Fibroblast of upper back skin (primary cell): ENCODE data around the gene ST6GALNAC3.
"Not testable (repeated sequence)": the region's sequence is repeated elsewhere in the genome, so short reads cannot be mapped to it uniquely, and the experiment has no call there.

Source experiments
- DNase-seq: peaks from one replicate; pipeline ENCODE4 v3.0.0-alpha.2; 2013

The ST6GALNAC3 gene

DNA sequence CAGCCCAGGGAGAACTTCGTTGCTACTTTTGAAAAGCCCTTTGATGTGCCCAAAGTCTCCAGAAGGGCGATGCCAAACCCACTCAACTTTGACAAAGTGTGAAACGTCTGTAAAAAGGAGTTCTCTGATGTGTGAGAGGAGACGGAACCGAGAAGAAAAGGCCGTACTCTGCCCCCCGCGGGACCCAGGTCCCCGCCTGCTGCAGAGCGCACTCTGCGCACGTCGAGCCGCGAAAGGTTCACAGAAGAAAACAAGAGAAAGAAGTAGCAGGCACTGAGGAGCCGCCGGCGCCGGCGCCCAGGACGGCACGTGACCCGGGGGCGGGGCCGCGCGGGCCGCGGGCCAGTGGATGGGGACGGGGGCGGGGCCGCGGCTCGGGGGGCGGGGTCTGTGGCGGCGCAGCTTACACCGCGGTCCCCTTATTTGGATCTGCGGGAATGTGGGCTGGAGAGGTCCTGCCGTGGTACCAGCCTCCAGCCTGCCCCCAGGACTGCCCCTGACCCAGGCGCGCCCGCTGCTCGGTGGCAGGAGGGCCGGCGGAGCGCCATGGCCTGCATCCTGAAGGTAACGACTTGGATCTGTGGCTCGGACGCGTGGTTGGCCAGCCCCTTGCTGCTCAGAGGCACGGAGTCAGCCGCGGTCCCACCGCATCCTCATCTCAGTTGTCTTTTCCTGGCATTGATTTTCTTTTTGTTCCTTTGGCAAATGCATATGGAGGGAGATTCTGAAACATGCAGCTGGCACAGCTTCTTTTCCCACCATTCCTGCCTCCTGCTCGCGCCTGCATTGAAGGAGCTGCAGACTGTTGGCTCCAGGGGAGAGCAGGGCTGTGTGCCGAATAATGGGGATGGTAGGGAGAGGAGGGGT is at the start of gene ST6GALNAC3:
TSS of gene ST6GALNAC3 (plus strand) at position 426 of the 867 bp plus-strand sequence.
- DNase-seq: peak; percentile 65

DNA sequence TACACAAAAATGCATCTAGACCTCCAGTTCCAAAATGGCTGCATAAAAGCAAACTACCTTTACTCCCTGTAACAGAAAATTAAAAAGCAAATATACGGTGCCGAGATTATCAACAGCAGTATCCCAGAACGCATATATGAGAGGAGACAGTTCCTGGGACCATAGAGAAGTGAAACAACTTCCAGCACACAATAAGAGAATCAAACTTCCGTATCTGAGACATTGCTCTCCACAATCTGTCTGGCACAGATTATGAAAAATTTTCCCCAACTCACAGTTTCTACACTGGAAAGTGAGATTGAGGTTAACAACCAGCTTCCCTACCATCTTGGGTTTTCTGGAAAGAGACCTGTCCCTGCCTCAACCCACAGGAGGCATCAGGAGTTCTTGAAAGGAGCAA is 47.2 kb upstream of the ST6GALNAC3 start:
- DNase-seq: no peak

DNA sequence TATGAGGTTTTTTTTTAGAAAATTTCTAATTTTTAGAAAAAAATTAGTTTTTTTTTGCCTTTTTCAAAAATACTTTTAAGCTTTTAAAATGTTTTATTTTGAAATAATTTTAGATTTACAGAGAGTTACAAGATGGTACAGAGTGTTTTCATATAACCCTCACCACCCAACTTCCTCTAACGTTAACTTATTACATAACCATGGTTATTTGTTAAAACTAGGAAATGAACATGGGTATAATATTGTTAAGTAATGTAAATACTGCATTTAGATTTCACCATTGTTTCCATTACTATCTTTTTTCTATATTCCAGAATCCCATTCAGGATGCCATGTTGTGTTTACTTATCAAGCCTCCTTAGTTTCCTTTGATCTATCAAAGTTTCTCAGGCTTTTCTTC is 45.2 kb upstream of the ST6GALNAC3 start:
- no peak for DNase-seq

DNA sequence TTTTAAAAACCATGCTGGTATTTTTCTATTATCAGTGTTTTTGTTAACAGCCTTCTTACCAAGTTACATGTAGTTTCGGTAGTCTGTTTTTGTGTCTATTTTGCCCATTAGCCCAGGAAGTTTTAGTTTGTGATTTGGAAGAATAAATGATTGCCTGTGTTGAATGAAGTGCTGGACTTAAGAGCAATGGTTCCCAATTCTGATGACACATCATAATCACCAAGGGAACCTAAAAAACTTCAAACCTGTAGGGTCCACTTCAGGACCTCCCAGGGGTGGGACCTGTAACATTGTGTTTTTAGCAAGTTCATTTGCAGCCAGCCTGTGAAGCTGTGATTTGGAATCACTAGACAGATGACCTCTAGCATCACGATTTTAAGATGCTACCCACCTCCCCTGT is 43.0 kb upstream of the ST6GALNAC3 start:
- no peak for DNase-seq

DNA sequence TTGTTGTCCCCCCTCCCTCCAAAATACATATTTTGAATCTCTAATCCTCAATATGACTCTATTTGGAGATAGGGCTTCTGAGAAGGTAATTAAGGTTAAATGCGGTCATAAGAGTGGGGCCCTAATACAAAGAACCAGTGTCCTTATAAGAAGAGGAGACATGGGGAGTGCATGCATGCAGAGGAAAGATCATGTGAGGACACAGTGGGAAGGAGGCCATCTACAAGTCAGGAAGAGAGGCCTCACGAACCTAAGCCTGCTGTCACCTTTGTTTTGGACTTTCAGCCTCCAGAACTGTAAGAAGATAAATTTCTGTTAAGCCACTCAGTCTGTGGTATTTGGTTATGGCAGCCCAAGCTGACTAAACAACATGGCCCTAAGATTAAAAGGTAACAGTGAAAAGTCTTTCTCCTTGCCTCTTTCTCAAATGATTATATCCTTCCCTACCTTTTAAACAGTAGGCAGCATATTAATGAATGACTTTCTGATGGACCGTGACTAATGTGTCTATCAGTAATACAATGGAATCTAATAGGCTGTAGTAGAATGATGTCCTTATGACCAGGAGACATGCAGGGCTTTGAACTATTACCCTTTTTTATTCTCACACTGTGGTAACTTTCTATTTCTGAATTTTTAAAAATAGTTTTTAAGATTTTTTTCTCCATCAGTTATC is 40.6 kb upstream of the ST6GALNAC3 start:
- DNase-seq: no peak

DNA sequence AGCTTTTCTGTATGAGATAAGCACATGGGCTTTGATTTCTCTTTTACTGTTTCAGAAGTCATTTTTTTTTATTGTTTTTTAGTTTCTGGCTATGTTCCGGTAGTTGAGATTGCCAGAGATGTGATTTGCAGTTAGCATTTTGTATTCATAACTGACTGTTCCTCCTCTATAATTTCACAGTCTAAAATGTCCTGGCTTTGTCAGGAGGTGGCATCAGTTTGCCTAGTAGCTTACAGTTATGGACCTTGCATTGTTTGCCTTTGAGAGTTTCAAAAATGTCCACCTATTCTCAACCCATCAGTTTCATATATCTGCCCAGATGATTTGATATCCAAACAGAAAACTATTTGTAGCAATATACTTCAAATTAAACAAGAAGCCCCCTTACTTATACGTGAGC is 39.5 kb upstream of the ST6GALNAC3 start:
- DNase-seq: peak; percentile 47

DNA sequence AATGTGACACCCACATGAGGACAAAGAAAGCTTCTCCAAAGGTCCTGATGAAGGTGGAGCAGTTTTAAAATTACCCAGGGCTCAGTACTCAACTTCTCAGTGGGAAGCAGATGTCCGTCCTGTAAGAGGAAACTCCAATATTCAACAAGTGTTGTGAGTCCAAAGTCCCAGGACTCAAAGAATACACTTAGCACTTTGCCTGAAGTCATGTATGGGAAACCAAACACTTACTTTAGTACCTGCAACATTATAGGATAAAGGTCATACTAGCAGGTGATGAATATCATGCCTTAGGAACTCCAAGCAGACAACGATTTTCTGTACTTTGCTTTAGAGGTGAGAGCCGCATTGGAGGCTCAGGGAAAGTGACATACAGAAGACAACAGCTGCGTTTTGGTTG is 37.2 kb upstream of the ST6GALNAC3 start:
- DNase-seq: no peak

DNA sequence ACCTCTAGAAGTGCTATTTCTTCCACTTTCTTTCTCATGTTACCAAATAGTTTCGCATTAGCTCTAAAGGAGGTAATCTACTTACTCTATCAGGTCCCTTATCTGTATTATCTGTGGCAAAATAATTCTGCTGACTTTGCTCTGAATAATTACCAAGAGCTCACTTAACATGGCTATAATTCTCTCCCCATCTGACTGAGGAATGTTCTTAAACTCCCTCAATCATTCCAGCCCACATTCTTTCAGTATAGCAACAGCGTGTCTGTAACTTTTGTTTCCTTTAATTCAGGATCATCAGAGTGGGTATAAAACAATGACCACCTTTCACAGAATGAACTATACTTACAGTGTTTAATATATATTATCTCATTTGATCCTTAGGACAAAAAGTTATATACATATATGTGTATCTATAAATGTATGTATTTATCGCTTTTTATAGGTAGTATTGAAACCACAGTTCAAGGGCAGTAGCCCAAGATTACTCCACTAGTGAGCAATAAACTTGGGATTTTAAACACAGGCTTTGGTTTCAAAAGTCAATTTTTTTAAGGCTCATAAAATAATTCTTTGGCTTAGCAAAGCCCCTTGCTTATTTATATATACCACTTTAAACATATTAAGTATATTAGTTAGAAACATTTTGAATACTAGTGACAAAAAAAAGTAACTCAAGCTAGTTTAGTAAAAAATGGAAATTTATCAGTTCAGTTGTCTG is 36.1 kb upstream of the ST6GALNAC3 start:
- DNase-seq: peak; percentile 87

DNA sequence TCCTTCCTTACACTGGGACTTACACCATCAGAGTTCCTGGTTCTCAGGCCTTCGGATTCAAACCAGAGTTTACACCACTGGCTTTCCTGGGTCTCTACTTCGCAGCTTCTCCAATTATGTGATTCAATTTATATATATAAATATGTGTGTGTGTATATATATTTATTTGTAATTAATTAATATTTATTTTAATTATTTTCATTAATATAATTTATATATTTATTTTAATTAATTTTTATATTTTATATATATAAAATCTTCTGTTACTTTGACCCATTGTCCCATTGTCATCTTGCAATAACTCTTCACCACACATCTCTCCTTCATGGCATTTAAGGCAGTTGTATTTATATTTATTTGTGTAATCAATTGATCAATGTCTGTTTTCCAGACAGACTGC is 28.4 kb upstream of the ST6GALNAC3 start:
- DNase-seq: no peak

DNA sequence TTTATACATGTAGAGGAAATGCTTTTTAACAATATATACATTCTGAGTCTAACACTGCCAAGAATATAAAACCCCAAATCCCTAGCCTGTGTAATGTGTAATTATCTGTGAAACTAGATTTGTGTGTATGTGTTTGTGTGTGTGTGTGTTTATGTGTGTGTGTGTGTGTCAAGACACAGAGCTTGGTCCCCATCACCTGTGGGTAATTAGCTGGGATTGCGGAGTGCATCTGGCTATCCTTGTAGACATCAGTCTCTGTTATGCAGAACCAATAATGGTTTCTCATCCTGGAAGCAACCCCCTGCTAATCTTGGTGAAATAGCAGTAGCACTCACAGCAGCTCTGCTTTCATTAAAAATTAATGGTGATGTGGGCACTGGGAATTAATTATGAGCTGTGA is 26.3 kb upstream of the ST6GALNAC3 start:
- no peak for DNase-seq

DNA sequence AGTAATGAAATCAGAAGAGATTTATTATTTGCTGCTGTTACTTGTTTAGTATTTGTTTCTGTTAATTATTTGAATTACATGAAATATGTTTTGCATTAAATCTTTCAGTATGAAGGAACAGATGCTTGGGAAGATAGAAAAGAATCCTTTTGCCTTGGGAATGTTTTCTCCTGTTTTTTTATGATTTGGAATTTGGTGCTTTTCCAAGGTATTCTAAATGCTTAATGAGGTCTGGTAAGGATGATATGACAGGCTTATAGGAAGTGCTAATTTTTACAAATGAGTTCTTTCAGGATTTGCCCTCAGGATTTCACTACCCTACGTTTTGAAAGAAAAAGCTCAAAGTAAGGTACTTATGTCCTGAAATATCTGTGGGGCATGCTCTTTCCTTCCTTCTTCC is 25.6 kb upstream of the ST6GALNAC3 start:
- no peak for DNase-seq

DNA sequence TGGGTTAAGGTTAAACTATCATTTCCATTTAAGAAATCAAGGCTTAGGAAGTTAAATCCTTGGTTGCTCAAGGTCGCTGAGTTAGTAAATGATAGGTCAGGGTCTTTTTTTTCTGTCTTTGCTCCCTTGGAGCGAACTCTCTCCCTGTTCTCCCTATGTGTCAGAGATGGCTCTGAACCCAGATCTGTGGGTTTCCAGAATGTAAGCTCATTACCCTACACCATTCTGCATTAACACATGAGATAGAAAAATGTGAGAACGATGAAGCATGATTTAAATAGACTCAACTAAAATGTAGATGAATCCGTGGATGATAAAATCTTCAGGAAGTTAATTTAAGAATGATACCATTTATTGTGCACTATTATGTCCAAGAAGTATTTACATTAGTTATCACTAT is 25.0 kb upstream of the ST6GALNAC3 start:
- no peak for DNase-seq

DNA sequence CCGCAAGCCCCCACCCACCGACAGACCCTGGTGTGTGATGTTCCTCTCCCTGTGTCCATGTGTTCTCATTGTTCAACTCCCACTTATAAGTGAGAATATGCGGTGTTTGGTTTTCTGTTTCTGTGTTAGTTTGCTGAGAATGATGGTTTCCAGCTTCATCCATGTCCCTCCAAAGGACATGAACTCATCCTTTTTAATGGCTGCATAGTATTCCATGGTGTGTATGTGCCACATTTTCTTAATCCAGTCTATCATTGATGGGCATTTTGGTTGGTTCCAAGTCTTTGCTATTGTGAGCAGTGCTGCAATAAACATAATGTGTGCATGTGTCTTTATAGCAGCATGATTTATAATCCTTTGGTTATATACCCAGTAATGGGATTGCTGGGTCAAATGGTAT is 24.5 kb upstream of the ST6GALNAC3 start:
- not testable (repeated sequence) for DNase-seq

DNA sequence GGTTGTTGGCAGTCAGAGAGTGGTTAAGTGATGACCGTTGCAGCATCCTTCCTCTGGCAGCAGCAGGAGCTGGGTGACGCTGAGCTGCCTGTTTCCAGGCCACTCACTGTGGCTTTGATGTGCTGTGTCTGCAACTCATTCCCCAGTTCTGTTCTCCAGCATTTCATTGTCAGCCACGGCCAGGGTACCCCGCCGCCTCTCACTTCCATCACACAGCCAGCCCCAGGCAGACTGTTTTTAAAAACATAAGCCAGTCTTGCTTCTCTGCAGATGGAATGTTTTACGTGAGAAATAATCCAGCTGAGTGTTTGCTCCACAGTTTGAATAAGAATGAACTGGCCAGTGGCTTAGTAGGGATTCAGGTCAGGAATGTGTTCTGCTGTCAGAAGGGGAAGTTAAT is 21.5 kb upstream of the ST6GALNAC3 start:
- peak; percentile 43 for DNase-seq

DNA sequence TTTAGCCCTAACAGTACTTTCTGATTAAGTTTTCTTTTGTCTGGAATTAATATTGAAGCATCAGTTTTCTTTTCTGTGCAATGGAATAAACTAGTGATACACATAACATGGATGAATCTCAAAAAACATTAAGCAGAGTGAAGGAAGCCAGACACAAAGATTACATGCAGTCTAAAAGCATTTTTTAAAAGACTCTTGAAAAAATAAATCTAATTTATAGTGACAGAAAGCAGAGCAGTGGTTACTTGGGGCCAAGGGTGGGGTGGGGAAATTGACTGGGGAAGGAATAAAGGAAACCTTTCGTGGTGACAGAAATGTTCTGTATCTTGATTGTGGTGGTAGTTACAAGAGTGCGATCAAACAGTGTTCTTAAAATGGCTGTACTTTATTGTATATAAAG is 20.2 kb upstream of the ST6GALNAC3 start:
- DNase-seq: no peak

DNA sequence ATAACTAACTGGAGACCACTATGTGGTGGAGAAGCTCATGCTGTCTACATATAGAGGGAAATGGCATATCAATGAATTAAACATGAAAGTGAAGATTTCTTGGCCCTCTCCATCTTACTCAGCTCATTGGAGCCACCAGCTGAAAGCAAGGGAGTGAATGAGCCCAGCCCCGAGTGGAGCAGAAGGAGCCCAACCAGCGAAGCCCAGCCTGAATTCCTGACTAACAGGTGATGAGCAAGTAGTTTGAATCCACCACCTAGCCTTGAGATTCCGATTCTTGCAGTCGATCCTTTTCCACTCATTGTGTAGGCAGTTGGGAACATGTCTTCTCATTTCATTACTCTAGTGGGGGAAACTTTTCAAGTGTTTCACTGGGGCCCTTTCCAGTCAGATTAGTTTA is 18.6 kb upstream of the ST6GALNAC3 start:
- no peak for DNase-seq

DNA sequence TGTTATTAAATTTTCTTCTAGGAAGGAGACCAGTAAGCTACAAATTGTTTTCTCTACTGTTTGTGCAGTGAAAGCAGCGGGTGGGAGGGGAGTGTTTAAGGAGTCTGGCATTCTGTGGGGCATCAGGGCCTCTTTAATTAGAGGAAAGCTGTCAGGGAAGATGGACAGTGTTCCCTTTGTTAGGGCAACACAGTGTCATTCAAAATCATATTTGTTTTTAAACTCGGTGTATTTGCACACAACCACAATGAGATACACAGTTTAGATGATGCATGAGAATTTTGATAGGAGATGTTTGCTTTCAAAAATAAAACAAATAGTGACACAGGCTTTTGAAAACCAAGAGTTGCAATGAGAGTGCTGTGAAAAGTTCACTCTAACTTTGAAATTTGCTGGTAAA is 15.1 kb upstream of the ST6GALNAC3 start:
- DNase-seq: no peak

DNA sequence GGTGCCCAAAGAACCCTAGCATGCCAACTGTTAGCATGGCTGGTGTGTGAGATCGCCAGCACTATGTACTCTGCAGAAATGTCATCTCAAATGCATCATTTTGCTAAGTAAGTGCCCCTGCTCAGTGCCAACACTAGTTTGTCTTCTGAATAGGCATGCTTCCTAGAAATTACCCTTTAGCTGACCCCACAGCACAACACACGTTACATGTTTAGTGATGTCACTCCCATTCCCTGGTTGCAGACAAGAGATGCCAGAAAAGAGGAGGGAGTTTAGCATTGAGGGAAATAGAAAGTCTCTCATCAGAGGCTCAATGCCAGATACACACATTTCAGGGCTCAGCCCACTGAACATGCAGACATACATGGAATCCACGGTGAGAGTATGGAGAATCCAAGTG is 9.3 kb upstream of the ST6GALNAC3 start:
- no peak for DNase-seq

DNA sequence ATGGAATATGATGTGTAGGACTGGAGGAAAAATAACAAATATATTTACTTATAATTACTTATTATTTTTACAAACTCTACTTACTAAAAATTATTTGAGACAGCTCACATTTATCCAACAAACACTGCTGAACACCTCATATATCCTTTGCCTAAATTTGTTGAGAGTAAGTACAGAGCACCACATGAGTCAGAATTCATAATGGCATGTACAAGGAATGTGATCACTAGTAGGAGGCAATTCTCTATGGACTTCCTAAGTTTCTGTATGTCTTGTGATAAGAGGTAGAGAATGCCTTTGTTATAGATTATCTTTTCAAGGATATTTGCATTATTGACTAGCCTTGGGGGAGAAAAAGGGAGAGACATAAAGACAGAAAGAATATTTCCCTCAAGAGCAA is 8.2 kb upstream of the ST6GALNAC3 start:
- peak; percentile 53 for DNase-seq

DNA sequence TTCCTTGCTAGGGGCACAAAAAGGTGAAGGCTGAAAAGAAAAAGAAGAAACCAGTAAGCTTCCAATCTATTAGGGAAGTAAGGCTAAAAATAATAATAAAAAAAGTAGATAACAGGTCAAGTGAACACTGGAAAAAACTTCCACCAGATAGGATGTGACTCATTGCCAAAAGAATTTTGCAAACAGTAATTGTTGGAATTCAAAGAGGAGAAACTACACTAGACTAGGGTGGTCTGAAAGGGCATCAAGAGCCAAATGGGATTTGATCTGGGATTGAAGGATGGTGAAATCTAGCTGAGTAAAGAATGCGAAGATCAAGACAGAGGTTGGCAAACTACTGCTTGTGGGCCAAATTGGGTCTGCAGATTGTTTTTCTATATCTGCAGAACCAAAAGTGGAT is 6.0 kb upstream of the ST6GALNAC3 start:
- peak; percentile 71 for DNase-seq

DNA sequence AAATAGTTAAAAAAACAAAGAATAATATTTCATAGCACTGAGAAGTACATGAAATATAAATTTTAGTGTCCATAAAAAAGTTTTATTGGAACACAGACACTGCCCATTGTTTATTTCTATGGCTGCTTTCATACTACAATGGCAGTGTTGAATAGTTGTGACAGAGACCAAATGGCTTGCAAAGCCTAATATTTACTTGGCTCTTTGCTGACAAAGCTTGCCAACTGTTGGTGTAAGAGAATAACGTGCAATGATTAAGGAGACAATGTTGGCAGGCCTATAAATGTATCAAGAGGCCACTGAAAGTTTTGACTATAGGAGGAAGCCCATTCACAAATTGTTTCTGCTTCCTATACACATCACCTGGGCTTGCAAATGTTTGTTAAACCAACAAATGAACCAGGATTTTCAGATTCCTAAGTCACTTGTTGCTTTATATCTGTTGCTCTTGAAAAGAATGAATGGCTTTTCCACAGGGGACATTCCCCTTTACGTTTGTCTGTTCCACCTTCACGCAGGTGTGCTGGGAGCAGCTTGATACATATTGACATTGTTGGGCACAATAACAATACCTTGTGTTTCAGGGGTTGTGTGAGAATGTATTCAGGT is 5.5 kb upstream of the ST6GALNAC3 start:
- no peak for DNase-seq

DNA sequence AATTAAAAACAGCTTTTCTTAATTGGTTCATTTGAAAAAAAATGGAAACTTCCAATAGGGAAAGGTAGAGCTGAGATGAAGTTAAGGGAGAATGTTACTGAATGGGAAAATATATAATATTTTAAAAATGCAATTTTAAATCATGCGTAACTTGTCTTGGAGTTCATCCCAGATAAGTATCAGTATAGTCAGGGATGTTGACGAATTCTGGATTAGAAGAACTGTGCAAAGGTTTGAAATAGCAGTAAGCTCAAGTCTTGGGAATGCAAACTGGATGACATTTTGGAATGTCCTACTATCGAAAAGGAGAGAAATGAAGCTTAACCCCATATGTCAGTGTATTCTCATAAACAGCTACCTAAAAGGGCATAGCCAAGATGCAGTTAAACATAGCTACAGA is 4.0 kb upstream of the ST6GALNAC3 start:
- peak; percentile 81 for DNase-seq

DNA sequence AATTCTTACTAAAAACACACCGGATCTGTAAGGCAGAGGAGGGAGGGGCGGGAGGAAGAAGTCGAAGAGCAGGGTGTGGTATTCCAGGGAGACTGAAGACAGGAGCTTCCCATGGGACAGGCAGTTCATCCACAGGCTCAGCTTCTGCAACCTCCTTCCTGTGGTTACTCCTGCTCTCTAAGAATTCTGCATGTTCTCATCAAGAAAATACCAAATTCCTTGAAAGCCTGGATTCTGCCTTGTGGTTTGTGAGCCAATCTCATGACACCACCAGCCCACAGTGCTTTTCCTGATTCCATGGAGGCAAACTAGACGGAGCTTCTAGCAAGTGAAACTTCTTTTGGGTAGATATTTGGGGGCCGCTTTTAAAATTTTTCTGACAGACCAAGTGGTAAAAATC is 1.1 kb upstream of the ST6GALNAC3 start:
- peak; percentile 94 for DNase-seq

DNA sequence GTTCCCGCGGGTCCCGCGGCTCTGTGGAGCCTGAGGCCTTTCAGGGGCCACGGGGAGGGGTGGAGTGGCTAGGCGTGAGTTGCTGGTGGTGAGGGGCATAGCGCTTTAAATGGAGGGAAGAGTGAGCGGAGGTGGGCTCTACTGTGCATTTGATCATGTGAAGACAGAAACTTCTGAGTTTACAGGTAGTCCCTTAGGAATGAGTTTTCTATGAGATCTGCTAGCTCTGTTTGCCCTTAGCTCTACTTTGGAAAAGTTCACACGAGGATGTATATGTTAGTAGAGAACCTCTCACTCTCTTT is 593 bp downstream of the ST6GALNAC3 start:
- DNase-seq: no peak
